Brain pericyte (primary cell): ENCODE measurements around the gene SH2D3C.

Experiments used
- DNase-seq: peaks from one replicate; pipeline ENCODE4 v3.0.0-alpha.2; 2012; ENCODE audit warnings: low read depth, low spot score

The SH2D3C gene

DNA sequence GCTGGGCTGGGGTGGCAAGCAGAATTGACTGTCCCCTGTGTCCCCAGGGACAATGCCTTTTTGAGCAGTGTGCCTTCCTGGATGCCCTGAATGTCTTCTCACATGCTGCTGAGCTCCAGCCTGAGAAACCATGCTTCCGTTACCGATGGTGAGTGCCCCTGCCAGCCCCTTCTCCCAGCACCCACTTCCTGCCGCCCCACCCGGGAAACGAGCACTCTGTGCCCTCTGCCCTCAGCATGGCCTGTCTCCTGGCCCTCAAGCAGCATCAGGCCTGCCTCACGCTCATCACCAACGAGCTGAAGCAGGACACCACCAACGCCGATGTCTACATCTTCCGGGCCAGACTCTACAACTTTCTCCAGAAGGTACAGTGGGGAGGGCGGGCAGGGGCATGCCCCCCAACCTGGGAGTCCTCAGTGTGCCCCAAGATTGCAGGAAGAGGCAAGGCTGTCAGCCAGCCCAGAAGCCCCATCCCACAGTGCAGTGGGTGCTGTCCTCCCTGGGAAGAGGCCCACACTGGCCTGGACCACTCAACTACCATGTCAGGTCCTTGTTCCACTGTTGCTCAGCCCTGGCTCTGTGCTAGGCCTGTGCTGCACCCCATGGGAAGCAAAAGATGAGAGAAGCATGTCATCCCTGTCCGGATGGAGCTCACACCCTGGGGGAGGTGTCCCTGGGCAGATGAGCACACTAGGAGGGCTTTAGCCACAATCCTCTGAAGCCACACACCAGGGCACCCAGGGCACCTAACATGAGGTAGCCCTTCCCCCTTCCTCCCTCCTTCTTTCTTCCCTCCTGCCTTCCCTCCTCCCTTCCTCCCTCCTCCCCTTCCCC lies 58.2 kb downstream of the SH2D3C start:
- no peak for DNase-seq

DNA sequence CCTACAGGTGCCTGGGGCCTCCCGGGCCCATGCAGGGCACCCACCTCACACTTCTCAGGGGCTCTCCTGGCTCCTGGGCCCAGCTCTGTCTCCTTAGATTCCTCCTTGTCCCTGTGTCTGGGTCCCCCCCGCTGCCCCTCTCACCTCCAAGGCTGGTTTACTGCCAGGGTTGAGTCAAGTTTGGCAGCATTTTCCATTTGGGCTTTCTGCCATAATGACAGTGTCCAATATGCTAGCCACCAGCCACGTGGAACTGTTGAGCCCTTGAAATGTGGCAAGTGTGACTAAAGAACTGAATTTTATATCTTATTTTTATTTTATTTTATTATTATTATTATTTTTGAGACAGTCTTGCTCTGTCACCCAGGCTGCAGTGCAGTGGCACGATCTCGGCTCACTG lies 60.7 kb downstream of the SH2D3C start:
- no peak for DNase-seq

DNA sequence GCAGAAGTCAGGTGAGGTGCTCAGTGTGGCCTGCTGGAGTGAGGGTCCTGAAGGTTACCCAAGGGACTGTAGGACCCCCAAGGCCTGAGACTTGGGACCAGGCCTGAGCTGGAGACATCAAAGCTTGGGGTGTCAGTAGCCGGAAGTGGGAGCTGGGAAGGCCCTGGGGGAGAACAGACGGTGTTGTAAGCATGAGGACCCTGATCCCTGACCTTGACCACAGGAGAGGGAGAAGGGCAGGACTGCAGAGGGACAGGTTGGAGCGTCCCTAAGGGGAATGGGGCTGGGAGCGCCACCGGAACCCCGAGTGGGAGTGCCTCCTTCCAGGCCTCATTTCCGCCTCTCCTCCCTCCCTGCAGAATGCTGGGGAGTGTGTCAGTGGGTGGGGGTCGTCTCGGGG lies 62.1 kb downstream of the SH2D3C start:
- DNase-seq, result no peak

DNA sequence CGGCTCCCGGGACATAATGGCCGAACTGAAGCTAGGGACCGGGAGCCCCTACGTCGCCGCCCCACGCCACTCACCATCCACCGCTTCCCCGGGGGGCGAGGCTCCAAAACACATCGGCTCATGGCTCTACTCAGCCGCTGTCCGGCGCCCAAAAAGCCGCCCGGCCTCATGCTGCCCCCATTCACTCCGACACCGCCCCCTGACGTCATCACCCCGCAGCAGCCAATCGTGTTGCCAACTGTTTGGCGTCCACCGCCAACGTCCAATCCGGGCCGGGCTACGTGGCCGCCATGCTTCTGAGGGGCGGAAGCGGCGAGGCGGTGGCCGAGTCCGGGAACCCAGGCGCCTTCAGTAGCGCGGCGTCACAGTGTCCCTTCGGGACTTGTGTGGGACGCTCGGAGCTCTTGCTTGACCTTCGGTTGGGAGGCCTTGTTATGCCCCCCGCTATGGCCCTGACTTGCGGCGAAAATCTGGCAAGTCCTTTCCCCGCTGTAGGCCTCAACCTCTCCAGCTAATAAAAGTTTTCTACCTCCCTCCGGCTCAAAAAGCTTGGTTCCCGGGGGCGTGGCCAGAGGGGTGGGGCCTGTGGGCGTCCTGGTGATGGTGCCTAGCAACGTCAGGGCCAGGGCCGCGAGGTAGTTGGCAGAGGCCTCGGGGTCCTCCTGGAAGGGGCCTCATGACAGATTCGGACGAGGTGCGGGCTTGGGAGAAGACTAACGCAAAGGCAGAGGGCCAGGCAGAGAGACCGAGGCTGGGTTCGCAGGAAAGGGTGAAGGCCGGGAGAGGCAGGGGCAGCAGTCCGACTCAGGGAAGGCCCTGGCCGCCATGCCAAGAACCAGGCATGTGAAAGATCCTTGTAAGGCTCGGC lies 62.8 kb downstream of the SH2D3C start, which contains the start of the genes PTRH1 and TTC16:
Gene PTRH1, minus strand, starts transcription at position 194 of the 868 bp plus-strand sequence. Its CDS starts 24 bp downstream, at position 170.
Gene TTC16, plus strand, starts transcription at position 610 of the 868 bp plus-strand sequence. Its CDS starts 67 bp downstream, at position 677.
- DNase-seq, result peak; percentile 86

DNA sequence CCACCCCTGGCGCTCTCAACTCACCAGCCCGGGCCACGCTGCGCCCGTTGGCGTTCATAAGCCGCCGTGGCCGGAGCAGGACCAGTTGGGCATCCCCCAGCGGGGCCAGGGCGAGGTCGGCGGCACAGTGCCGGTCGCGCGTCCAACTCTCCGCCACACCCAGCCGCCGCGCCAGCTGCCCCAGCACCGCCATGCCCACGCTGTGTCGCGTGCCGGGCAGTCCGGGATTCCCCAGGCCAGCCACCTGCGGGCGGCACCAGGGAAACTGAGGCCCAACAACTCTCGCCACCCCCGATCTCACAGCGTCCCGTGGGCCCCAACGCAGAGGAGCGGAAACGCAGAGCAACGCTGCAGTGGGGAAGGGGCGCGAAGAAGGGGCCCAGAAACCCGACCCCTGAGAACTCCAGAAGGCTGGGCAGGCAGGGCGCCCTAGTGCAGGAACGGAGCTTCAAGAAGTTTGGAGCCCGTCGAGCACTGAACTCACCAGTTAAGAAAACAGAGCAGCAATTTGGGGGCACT lies 63.5 kb downstream of the SH2D3C start:
- no peak for DNase-seq

DNA sequence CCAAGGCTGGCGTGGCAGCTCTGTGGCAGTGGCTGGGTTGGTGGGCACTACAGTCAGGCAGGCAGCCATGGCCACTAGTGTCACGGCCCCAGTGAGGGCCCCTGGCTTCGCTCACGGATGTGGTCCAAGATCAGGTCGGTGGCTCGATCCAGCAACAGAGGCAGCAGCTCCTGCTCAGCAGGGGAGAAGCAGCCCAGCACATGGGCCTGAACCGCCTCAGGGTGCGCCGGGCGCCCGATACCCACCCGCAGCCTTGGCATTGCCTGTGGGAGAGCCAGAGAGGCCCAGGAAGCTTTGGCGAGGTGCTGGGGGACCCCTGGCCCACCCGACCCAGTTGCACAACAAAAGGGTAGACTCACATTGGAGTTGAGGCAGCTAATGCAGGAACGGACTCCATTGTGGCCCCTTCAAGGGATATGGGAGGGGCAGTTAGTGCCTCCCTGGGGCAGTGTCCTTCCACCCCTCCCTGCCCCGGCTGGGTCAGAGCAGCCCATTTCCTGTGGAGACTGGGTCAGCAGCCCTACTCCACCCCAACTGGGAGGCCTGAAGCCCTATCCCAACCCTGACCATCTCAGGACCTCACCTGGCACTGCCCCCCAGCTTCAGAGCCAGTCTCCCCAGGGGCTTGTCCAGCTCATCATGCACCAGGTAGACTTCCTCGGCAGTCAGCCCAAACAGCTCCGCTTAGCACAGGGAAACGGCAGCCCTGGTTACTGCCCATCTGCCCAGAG lies 64.3 kb downstream of the SH2D3C start:
- no peak for DNase-seq

DNA sequence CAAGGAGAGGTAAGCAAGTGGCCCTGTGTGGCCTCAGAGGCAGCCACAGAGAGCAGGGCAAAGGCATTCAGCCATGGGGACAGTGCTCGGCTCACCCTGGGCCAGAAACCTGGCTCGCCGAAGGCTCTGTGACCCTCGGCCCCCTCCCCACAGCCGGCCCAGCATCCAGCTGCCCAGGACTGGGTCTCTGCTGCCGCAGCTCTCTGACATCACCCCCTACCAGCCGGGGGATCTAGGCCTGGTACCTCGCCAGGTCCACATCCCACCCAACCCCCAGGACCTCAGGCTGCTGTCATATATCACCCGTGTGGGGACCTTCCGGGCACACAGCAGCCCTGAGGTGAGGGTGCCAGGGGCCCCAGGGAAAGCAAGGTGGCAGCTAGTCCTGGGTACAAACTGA lies 65.6 kb downstream of the SH2D3C start:
- no peak for DNase-seq

DNA sequence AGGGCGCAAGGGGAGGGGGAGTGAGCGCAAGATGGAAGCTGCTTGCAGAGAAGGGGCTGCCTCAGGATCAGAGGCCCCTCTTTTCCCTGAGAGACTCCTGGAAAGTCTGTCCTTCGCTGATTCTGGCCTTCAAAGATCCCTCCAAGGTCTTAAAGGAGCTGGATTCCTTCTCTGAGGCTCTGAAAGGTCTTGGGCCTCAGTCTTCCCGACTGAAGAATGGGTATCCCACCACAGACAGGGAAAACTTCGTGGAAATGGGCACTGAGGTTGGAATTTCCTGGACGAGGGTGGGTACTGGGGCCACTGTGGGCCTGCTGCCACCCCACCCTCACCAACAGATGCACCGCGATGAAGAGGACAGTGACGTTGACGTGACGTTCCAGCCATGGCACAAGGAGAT lies 66.1 kb downstream of the SH2D3C start:
- DNase-seq, result no peak

DNA sequence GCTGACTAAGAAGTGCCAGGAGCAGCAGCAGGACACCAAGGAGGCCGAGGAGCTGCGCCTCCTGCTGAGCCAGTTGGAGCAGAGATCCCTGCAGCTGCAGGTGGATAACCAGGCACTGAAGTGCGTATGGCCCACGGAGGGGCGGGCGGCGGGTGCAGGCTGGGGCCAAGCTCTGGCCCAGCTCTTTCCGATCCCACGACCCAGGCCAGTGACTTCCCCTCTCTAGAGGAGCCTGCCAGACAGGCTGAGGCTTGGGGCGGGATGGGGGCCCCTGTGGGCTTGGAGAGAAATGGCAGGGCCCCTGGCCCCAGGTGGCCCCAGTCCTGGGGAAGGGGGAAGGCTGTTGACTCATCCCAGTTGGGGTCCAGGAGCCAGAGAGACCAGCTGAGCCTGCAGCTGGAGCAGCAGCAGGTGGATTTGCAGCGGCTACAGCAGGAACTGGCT lies 66.6 kb downstream of the SH2D3C start:
- no peak for DNase-seq

DNA sequence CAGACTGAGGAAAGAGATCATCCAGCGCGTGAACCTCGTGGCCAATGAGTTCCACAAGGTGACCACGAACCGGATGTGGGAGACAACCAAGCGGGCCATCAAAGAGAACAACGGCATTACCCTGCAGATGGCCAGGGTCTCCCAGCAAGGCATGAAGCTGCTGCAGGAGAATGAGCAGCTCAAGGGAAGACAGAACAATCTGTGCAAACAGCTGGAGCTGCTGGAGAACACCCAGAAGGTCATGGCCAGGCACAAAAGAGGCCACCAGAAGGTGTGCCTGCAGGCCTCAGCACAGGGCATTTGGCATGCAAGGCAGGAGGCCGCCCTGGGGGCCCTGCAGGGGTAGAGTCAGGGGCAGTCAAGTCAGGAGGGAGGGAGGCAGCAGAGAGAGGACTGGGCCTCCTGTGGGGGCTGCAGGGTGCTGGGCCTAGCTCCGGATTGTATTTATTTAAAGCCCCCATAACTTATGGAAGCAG lies 67.2 kb downstream of the SH2D3C start:
- DNase-seq, result no peak

DNA sequence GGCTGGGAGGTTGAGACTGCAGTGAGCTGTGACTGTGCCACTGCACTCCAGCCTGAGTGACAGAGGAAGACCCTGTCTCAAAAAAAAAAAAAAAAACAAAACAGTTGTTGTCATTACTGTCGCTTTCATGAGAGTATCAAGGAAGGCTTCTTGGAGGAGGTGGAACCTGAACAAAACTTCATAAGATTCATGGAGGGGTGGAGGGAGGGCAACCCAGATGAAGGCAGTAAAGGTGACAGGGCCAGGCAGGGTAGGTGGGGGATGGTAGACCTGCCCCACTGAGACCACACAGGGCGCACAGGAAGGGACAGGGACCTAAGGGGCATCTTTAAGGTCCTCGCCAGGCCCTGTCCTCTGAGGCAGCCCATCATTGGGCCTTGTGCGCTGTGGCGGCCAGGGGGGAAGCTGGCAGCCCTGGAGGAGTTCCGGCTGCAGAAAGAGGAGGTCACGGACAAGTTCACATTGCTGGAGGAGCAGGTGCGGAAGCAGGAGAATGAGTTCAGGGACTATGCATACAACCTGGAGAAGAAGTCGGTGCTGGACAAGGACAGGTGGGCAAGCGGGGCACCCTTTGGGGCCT lies 68.2 kb downstream of the SH2D3C start:
- no peak for DNase-seq

DNA sequence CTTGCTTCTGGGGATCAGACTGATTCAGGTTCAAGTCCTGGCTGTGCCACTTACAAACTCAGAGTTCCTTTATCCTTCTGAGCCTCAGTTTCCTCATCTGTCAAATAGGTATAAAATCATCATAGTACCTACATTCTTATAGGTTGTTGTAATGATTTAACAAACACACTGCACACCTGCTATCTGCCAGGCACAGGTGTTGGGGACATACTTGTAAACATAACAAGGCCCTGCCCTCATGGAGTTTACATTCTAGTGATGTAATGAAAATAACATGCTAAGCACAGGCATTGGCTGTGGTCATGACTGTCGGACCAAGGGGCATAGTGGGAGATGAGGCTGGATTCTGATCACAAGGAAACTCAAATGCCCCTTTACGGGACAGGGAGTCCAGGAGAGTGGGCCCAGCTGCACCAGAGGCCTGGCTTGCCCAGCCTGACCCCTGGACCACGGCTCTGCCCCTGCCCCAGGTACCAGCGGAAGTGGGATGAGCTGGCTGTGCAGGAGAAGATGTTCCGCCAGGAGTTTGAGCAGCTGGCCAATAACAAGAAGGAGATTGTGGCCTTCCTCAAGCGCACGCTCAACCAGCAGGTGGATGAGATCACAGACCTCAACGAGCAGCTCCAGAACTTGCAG lies 69.4 kb downstream of the SH2D3C start:
- no peak for DNase-seq

DNA sequence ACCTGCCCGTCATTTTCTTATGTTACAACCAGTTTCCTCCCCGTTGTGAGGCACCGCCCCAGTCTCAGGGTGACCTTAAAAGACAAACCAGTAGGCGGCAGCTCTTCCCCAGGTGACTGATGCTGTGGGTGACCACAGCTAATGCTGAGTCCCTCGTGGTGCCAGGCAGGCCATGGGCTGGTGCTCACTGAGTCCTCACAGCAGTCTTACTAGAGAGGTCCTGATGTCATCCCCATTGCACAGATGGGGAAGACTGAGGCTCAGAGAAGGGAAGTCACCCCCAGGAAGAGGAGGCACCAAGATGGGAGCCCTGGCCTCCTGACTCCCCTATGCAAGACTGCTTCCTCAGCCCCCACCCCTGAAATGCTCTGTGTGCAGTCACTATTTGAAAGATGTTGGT lies 70.7 kb downstream of the SH2D3C start:
- DNase-seq, result no peak

DNA sequence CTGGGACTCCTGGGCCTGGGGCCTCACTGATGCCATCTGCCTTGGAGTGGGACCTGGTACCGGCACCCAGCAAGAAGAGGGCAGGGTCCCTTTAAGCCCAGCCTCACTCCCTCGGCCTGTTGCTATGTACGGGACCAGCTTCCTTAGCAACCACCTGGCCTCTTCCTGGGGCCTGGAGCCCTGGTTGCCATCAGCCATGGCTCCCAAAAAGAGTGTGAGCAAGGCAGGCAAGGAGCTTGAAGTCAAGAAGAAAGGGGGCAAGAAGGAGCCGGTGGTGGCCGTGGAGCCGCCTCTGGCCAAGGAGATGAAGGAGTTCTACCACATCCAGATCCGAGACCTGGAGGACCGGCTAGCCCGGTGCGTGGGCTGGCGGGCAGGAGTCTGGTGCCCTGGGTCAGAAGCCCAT lies 71.6 kb downstream of the SH2D3C start, which contains the start of gene CFAP157:
Gene CFAP157, plus strand, starts transcription at position 153 of the 406 bp plus-strand sequence. Its CDS starts 44 bp downstream, at position 197.
- DNase-seq, result no peak

DNA sequence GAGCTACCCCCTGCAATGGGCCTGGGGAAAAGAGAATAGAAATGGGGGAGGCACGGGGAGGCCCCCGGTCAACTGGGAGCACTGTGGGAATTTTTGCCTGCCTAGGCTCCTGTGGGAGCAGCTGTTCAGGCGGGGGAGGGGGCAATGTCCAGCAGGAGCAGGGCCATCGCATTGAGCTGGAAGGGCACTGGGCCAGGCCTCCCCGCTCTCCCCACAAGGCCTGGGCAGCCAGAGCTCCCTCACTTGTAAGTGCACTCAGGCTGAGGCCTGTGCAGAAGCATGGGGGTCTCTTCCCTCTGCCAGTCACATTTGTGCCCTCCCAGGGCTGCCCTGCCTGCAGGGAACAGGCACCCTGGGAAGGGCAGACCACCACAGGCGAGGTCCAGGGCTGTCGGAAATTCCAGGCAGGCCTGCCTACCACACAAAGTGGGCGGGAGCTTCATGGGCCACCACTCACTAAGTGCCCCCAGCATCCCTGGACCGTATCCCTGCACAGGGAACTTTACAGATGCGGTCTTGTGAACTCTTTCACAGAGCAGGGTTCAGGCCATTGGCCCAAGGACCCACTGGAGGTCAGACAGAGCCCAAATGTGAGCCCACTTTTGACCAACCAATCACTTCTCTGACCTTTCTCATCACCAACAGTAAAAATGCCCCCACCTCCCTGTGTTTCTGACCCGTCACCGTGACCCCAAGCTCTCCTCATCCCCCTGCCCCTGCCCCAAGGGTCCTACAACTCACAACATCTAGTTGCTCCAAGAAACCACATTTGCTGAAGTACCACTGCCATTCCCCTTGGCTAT lies 72.7 kb downstream of the SH2D3C start:
- no peak for DNase-seq

DNA sequence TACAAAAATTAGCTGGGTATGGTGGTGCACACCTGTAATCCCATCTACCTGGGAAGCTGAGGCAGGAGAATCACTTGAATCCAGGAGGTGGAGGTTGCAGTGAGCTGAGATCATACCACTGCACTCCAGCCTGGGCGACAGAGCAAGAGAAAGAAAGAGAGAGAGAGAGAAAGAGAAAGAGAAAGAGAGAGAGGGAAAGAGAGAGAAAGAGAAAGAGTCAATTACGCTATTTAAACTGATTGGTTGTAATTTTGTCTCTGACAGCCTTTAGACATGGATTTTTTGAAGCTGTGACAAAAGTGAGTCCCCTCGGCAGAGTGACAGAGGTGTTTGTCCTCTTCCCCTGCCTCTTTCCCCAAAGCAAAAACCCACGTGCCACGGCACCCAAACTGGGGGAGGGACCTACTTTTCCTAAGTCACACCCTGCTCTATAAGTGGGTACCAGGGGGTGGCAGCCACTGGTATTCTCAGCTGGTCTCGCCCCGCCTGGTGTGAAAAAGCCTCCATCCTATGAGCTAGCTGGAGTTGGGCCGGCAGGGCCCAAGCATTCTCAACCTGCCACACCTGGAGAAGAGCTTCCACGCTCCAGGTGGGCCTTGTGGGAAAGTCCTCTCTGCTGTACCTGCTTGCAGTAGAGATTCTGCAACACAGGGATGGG lies 75.0 kb downstream of the SH2D3C start:
- DNase-seq, result no peak

DNA sequence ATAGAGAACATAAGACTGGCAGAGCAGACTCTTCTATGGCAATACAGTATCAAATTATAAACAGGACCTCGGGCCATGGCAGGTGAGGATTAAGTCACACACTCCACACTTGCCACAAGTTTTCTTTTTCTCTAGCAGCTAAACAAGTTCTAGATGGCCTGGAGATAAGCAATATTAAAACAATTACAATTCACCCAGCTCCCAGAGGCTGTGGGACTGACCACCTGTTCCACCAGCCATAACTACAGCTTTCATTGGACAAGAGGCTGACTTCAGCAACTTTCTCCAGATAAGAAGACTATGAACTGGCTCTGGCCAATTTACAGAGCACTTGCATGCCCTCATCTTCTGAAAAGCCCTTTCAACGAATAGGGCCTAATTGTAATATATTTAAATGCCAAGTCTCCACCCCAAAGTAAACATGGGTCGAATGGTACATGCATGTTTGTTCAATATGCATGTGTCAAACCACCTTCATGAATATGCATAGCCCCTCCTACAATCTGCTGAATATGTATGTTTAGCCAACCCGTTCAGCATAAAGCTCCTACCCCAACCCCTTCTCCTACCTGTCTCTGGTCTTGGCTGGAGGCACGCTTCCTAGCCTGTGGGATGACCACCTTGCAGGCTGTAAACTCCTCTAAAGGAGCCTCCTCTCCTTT lies 77.7 kb downstream of the SH2D3C start:
- no peak for DNase-seq

DNA sequence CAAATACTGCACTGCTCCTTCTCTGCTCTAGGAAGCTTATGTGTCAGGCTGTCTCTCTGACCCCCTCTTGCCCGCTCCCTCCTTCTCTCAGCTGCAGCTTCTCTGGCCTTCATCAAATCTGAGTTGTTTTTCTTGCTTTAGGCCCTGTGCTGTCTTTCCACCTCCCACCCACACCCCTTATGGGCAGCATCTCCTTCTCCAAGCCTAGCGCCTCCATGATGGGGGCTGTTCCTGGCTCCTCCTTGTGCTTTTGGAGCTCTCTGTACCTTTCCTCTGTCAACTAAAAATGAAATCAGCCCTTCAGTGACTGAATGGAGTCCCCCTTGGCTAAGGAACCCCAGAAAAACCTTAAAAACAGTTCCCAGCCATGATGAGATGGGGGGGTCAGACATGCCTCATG lies 78.3 kb downstream of the SH2D3C start:
- no peak for DNase-seq
